ENCODE measurements around the gene DLGAP1. TPM values are rescaled to one million over a fixed set of nuclear protein-coding genes. Genes with fewer than 3 reads are reported as not detected.

DLGAP1 gene
- total RNA-seq, 1 donor from 2014 or later: 0.05 TPM

- peaks cover 13% of the 10 kb centered on the region for H3K4me1 Mint-ChIP-seq (ENCODE audit: unreplicated experiment)
- peak; percentile 19 for DNase-seq (ENCODE audit: extremely low spot score, unreplicated experiment)
- no peak overlapping the region for H3K4me3 Mint-ChIP-seq (ENCODE audit: unreplicated experiment)
- H3K27me3 Mint-ChIP-seq (ENCODE audit: unreplicated experiment): no peaks in the 10 kb centered on the region
- H3K36me3 Mint-ChIP-seq (ENCODE audit: unreplicated experiment): no peaks in the 10 kb centered on the region
- TF ChIP-seq CTCF (IDR thresholded peaks at IDR 0.05): no peak
- peak overlapping the region; percentile 57 for H3K27ac Mint-ChIP-seq (ENCODE audit: unreplicated experiment)
- no peaks in the 10 kb centered on the region for H3K9me3 Mint-ChIP-seq (ENCODE audit: unreplicated experiment)
Measured at GRCh38 chr18:3579701-3580100, 875.4 kb downstream of the DLGAP1 start.

- TF ChIP-seq CTCF (IDR thresholded peaks at IDR 0.05): no peak
- no peak overlapping the region for H3K27ac Mint-ChIP-seq (ENCODE audit: unreplicated experiment)
- H3K36me3 Mint-ChIP-seq (ENCODE audit: unreplicated experiment): no peaks in the 10 kb centered on the region
- peaks cover 13% of the 10 kb centered on the region for H3K4me1 Mint-ChIP-seq (ENCODE audit: unreplicated experiment)
- no peaks in the 10 kb centered on the region for H3K9me3 Mint-ChIP-seq (ENCODE audit: unreplicated experiment)
- H3K4me3 Mint-ChIP-seq (ENCODE audit: unreplicated experiment): no peak overlapping the region
- H3K27me3 Mint-ChIP-seq (ENCODE audit: unreplicated experiment): no peaks in the 10 kb centered on the region
- DNase-seq (ENCODE audit: extremely low spot score, unreplicated experiment): no peak
Measured at GRCh38 chr18:3578621-3579020, 876.5 kb downstream of the DLGAP1 start.

GRCh38 chr18:3577281-3577855, 877.7 kb downstream of the DLGAP1 start:
- H3K4me1 Mint-ChIP-seq (ENCODE audit: unreplicated experiment): peaks cover 11% of the 10 kb centered on the region

GRCh38 chr18:3572761-3573160, 882.3 kb downstream of the DLGAP1 start:
- H3K27ac Mint-ChIP-seq (ENCODE audit: unreplicated experiment): no peak overlapping the region

More at GRCh38 chr18:3577281-3577855, 877.7 kb downstream of the DLGAP1 start:
- no peak for DNase-seq (ENCODE audit: extremely low spot score, unreplicated experiment)
- Mint-ChIP-seq H3K36me3 (ENCODE audit: unreplicated experiment) (no peaks in the 10 kb centered on the region), H3K4me3 (ENCODE audit: unreplicated experiment) (no peak overlapping the region), H3K27me3 (ENCODE audit: unreplicated experiment) (no peaks in the 10 kb centered on the region), H3K27ac (ENCODE audit: unreplicated experiment) (no peak overlapping the region), H3K9me3 (ENCODE audit: unreplicated experiment) (no peaks in the 10 kb centered on the region)
- no peak for TF ChIP-seq CTCF (IDR thresholded peaks at IDR 0.05)

GRCh38 chr18:3566851-3567250, 888.3 kb downstream of the DLGAP1 start:
- DNase-seq (ENCODE audit: extremely low spot score, unreplicated experiment): no peak
- no peak overlapping the region for H3K27ac Mint-ChIP-seq (ENCODE audit: unreplicated experiment)
- H3K4me3 Mint-ChIP-seq (ENCODE audit: unreplicated experiment): no peak overlapping the region
- H3K27me3 Mint-ChIP-seq (ENCODE audit: unreplicated experiment): no peaks in the 10 kb centered on the region
- H3K9me3 Mint-ChIP-seq (ENCODE audit: unreplicated experiment): peaks cover 8% of the 10 kb centered on the region
- TF ChIP-seq CTCF (IDR thresholded peaks at IDR 0.05): no peak
- no peaks in the 10 kb centered on the region for H3K36me3 Mint-ChIP-seq (ENCODE audit: unreplicated experiment)
- H3K4me1 Mint-ChIP-seq (ENCODE audit: unreplicated experiment): peaks cover 5% of the 10 kb centered on the region

More at GRCh38 chr18:3572761-3573160, 882.3 kb downstream of the DLGAP1 start:
- no peaks in the 10 kb centered on the region for H3K27me3 Mint-ChIP-seq (ENCODE audit: unreplicated experiment)
- no peaks in the 10 kb centered on the region for H3K4me1 Mint-ChIP-seq (ENCODE audit: unreplicated experiment)
- no peak for TF ChIP-seq CTCF (IDR thresholded peaks at IDR 0.05)
- H3K36me3 Mint-ChIP-seq (ENCODE audit: unreplicated experiment): no peaks in the 10 kb centered on the region
- H3K9me3 Mint-ChIP-seq (ENCODE audit: unreplicated experiment): no peaks in the 10 kb centered on the region
- DNase-seq (ENCODE audit: extremely low spot score, unreplicated experiment): no peak
- H3K4me3 Mint-ChIP-seq (ENCODE audit: unreplicated experiment): no peak overlapping the region
